HepG2 (cell line): ENCODE data around the gene MLLT10. TPM values are rescaled to one million over a fixed set of nuclear protein-coding genes. Genes with fewer than 3 reads are reported as not detected.
A peak's percentile ranks its signal among the peaks of the same experiment; 100 is the strongest.

Source experiments
- ATAC-seq: fragments of 200-7000 bp; cut with Tn5 transposase; 3 replicates; pipeline ENCODE4 v1.9.1; 2020; ENCODE audit warnings: mild to moderate bottlenecking, moderate library complexity
- BruUV-seq: library from RNA; stranded (reverse); fragments of 400-500 nt; replicated peaks from 2 replicates; lab custom pipeline; 2021; lab: Mats Ljungman, UMichigan
- CTCF ChIA-PET: fragments of 300-600 bp; formaldehyde crosslinking; extraction: SDS; loops from one replicate; lab custom pipeline; 2021; ENCODE audit warnings: low total read pairs, inconsistent platforms, low intra/inter-chr PET ratio; lab: Yijun Ruan, JAX
- POLR2A ChIA-PET: fragments of 350-600 bp; sonication (Branson Sonifier 250); formaldehyde crosslinking; loops from one replicate; lab custom pipeline; 2020; ENCODE audit warnings: antibody characterized with exemption, inconsistent platforms; lab: Yijun Ruan, JAX
- DNase-seq: peaks from one replicate; pipeline ENCODE4 v3.0.0-alpha.2; 2015; ENCODE audit warnings: low spot score
- FAIRE-seq: peaks from 3 replicates; lab custom pipeline; 2011; peaks lifted over from hg19 to GRCh38; lab: Jason Lieb, UNC
- H2AFZ ChIP-seq: one replicate; pipeline ENCODE4 v1.6.1; 2011; ENCODE audit warnings: low read length, inconsistent platforms
- H3K27ac ChIP-seq: fragments of 300-600 bp; 3 replicates; pipeline ENCODE4 v1.8.0; 2011; ENCODE audit warnings: mixed run types, mild to moderate bottlenecking, mixed read lengths, low read length, inconsistent platforms; ENCODE audit not compliant: insufficient read depth; ENCODE audit errors: extremely low read length
- H3K27me3 ChIP-seq, 2 experiments: fragments of 200-600 bp in 1 of 2; 2 replicates in 1 of 2; 3 replicates in 1 of 2; pipeline versions ENCODE4 v1.6.0 to v1.8.0; 2011; ENCODE audit warnings: low read length in 2 of 2, mild to moderate bottlenecking in 2 of 2, moderate library complexity in 2 of 2, inconsistent platforms in 1 of 2; ENCODE audit not compliant: insufficient read depth in 2 of 2, control insufficient read depth in 1 of 2
- H3K36me3 ChIP-seq, 2 experiments: fragments of 200-600 bp in 1 of 2; replicated peaks in 1 of 2; 2 replicates in 1 of 2; 3 replicates in 1 of 2; pipeline versions ENCODE4 v1.5.1 to v1.8.0; 2011; ENCODE audit warnings: low read length in 2 of 2, inconsistent platforms in 1 of 2; ENCODE audit not compliant: insufficient read depth in 2 of 2, control insufficient read depth in 1 of 2
- H3K4me1 ChIP-seq: 2 replicates; pipeline ENCODE4 v1.5.1; 2012; ENCODE audit warnings: low read length, inconsistent platforms; ENCODE audit not compliant: insufficient read depth
- H3K4me2 ChIP-seq: 2 replicates; pipeline ENCODE4 v1.6.0; 2011; ENCODE audit warnings: low read depth, low read length, inconsistent platforms
- H3K4me3 ChIP-seq, 3 experiments: fragments of 200-600 bp in 1 of 3; sonication (generic), shearing (Covaris generic) in 1 of 3; replicated peaks in 1 of 3; 2 replicates each; pipeline ENCODE4 v1.5.1; 2011 to 2016; ENCODE audit warnings: low read length in 3 of 3, inconsistent platforms in 2 of 3, low read depth in 2 of 3, mild to moderate bottlenecking in 2 of 3, control low read depth in 1 of 3, mixed read lengths in 1 of 3; ENCODE audit not compliant: insufficient read depth in 1 of 3
- H3K79me2 ChIP-seq: one replicate; pipeline ENCODE4 v1.6.1; 2011; ENCODE audit warnings: low read length, inconsistent platforms; ENCODE audit not compliant: insufficient read depth
- H3K9ac ChIP-seq: 2 replicates; pipeline ENCODE4 v1.6.0; 2011; ENCODE audit warnings: mild to moderate bottlenecking, low read depth, low read length, inconsistent platforms; ENCODE audit not compliant: insufficient read depth
- H3K9me3 ChIP-seq: 2 replicates; pipeline ENCODE4 v1.5.1; 2012; ENCODE audit warnings: mild to moderate bottlenecking, low read length
- H4K20me1 ChIP-seq: 2 replicates; pipeline ENCODE4 v1.6.0; 2011; ENCODE audit warnings: inconsistent platforms, mild to moderate bottlenecking, low read length, moderate library complexity; ENCODE audit not compliant: insufficient read depth
- E2F1 ChIP-seq: sonication (generic); formaldehyde crosslinking; IDR thresholded peaks from 2 replicates; pipeline ENCODE4 v1.5.0; 2020; ENCODE audit warnings: missing genetic modification reagents
- GATAD2A ChIP-seq: IDR thresholded peaks from 2 replicates; pipeline ENCODE4 v1.6.1; 2016
- GRHL1 ChIP-seq: sonication (generic); formaldehyde crosslinking; conservative IDR thresholded peaks from 2 replicates; pipeline ENCODE4 v1.8.0; 2022; ENCODE audit warnings: missing genetic modification reagents
- KAT7 ChIP-seq: IDR thresholded peaks from 2 replicates; pipeline ENCODE4 v1.6.1; 2018; ENCODE audit warnings: borderline replicate concordance, missing compliant biosample characterization
- MEIS1 ChIP-seq: sonication (generic); formaldehyde crosslinking; IDR thresholded peaks from 2 replicates; pipeline ENCODE4 v1.9.0; 2021; ENCODE audit warnings: mild to moderate bottlenecking, missing genetic modification reagents, moderate library complexity, borderline replicate concordance
- NFRKB ChIP-seq: fragments of 450-650 bp; IDR thresholded peaks from 2 replicates; pipeline ENCODE4 v1.6.1; 2017
- RAD51 ChIP-seq: fragments of 450-650 bp; IDR thresholded peaks from 2 replicates; pipeline ENCODE4 v1.6.1; 2016; ENCODE audit warnings: borderline replicate concordance
- RORA ChIP-seq: sonication (generic); formaldehyde crosslinking; IDR thresholded peaks from 2 replicates; pipeline ENCODE4 v1.5.0; 2020; ENCODE audit warnings: mild to moderate bottlenecking, missing genetic modification reagents, moderate library complexity
- SP4 ChIP-seq: sonication (generic); formaldehyde crosslinking; IDR thresholded peaks from 2 replicates; pipeline ENCODE4 v1.8.1; 2023; ENCODE audit warnings: mild to moderate bottlenecking, missing genetic modification reagents
- U2AF2 ChIP-seq: fragments of 200-400 bp; formaldehyde crosslinking; IDR thresholded peaks from 2 replicates; pipeline ENCODE4 v1.6.1; 2017; ENCODE audit warnings: low read depth, mild to moderate bottlenecking, low read length
- ZMYM4 ChIP-seq: sonication (generic); formaldehyde crosslinking; IDR thresholded peaks from 2 replicates; pipeline ENCODE4 v1.8.1; 2023; ENCODE audit warnings: mild to moderate bottlenecking, missing genetic modification reagents
- ZNF296 ChIP-seq: sonication (generic); formaldehyde crosslinking; conservative IDR thresholded peaks from 2 replicates; pipeline ENCODE4 v1.5.0; 2020; ENCODE audit warnings: mild to moderate bottlenecking, missing genetic modification reagents
- ZNF333 ChIP-seq: sonication (generic); formaldehyde crosslinking; IDR thresholded peaks from 2 replicates; pipeline ENCODE4 v1.4.0; 2020; ENCODE audit warnings: mild to moderate bottlenecking, missing genetic modification reagents, borderline replicate concordance
- ZNF382 ChIP-seq: sonication (generic); formaldehyde crosslinking; IDR thresholded peaks from 2 replicates; pipeline ENCODE4 v1.5.0; 2020; ENCODE audit warnings: missing genetic modification reagents, mild to moderate bottlenecking, borderline replicate concordance
- ZNF441 ChIP-seq: sonication (generic); formaldehyde crosslinking; IDR thresholded peaks from 2 replicates; pipeline ENCODE4 v1.7.0; 2021; ENCODE audit warnings: missing genetic modification reagents, borderline replicate concordance
- ZNF484 ChIP-seq: sonication (generic); formaldehyde crosslinking; IDR thresholded peaks from 2 replicates; pipeline ENCODE4 v1.5.1; 2020; ENCODE audit warnings: mild to moderate bottlenecking, low read depth, missing genetic modification reagents, borderline replicate concordance
- ZNF747 ChIP-seq: sonication (generic); formaldehyde crosslinking; IDR thresholded peaks from 2 replicates; pipeline ENCODE4 v1.8.1; 2023; ENCODE audit warnings: missing genetic modification reagents, mild to moderate bottlenecking, borderline replicate concordance
- ZNF850 ChIP-seq: sonication (generic); formaldehyde crosslinking; conservative IDR thresholded peaks from 2 replicates; pipeline ENCODE4 v1.9.0; 2021; ENCODE audit warnings: mild to moderate bottlenecking, missing genetic modification reagents
- ZSCAN12 ChIP-seq: sonication (generic); formaldehyde crosslinking; IDR thresholded peaks from 2 replicates; pipeline ENCODE4 v1.9.0; 2021; ENCODE audit warnings: mild to moderate bottlenecking, missing genetic modification reagents
- WGBS: methylation state at CpG from one replicate; pipeline ENCODE4 v1.1.6; 2017; ENCODE audit warnings: low lambda C conversion rate; 5-methylcytosine and 5-hydroxymethylcytosine counted together
- in situ Hi-C: cut with HindIII; loops from 2 replicates; pipeline ENCODE4 v1.10.0; 2017; ENCODE audit warnings: low pct_unique_long_range_greater_than_20kb; ENCODE audit not compliant: extremely low pct_ligation_motif_present
- intact Hi-C: fragments of 100-400 bp; cut with micrococcal nuclease; formaldehyde crosslinking; loops from one replicate; pipeline ENCODE4 v1.10.0; 2022; ENCODE audit not compliant: unreplicated experiment
- polyA plus RNA-seq, 8 experiments: library from polyadenylated mRNA; depleted of rRNA in 3 of 8; stranded (reverse) in 7 of 8; unstranded in 1 of 8; fragments of >200 nt; fragmentation: Illumina TruSeq in 4 of 8; extraction: Trizol in 4 of 8; gene quantifications; 2 replicates each; pipeline versions ENCODE4 v1.2.1 to v1.2.3, GENCODE V29; 2011 to 2016; ENCODE audit warnings: low read depth in 4 of 8, missing spikeins in 1 of 8, mixed read lengths in 1 of 8; ENCODE audit not compliant: insufficient read depth in 1 of 8
- total RNA-seq, 5 experiments: library from RNA; depleted of rRNA; stranded (reverse); fragments of >200 nt; fragmentation: Illumina TruSeq; extraction: Trizol; gene quantifications; 2 replicates each; pipeline ENCODE4 v1.2.3, GENCODE V29; 2016; ENCODE audit warnings: low read depth in 1 of 5
- TF ChIP-seq, protein P1 (sequence below): sonication (generic); IDR thresholded peaks from 2 replicates; pipeline ENCODE4 v1.6.1; 2016; ENCODE audit warnings: low read depth, borderline replicate concordance
- TF ChIP-seq, protein P2 (sequence below): sonication (generic); formaldehyde crosslinking; IDR thresholded peaks from 2 replicates; pipeline ENCODE4 v1.4.0; 2020; ENCODE audit warnings: mild to moderate bottlenecking, missing genetic modification reagents

Gene MLLT10
- total and polyA plus RNA-seq, 2 of the 13 experiments (the other 11 are each of a cell fraction or from before 2014, with no cell fraction given) = 51.3 to 84.1 TPM

DNA sequence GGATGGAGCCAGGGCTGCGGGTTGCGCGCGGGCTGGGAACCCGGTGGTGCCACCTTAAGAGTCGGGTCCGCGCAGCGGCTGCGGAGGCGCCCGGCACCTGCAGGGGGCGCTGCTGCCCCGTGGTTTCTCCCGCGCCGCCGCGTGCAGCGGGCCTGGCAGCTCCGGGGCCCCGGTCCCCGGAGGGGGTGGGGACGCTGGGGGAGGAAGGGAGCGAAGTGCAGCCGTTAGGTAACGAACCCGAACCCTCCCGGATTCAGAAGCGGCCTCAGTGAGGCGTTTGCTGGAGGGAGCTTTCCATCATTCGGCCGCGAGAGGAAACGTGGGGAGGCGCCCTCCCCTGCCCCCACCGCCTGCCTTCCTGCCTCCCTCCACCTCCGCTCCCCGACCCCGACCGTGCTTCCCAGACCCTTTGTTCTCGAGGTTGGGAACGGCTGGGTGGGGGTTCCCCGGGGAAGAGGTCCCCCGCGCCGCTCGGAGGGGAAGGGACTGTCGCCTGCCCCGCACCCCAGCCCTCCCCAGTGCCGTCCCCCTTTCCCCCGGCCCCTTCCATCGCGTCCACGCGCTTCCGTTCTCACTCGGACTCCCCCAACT is 38.2 kb upstream of the MLLT10 start:
- peaks cover 5% of the 10 kb centered on the region for H3K79me2 ChIP-seq
- ChIA-PET POLR2A (interaction anchor here (0.6 to 5.1 kb wide), 30 partner anchors 8 to 1713 kb away, joined by 3 to 294 read pairs (median 6); partner anchors contain the start of genes MLLT10 and SKIDA1), CTCF (interaction anchor here (0.8 to 2.9 kb wide), 10 partner anchors 11 to 315 kb away, joined by 3 to 13 read pairs (median 6); partner anchors contain the start of genes MLLT10 and SKIDA1)
- H3K9ac ChIP-seq = peak overlapping the region; percentile 94
- H3K4me3 ChIP-seq = peak overlapping the region; percentile 82 to 95 (median 83)
- H4K20me1 ChIP-seq = no peaks in the 10 kb centered on the region
- peak; percentile 95 for DNase-seq
- 3% methylated on average over 20 of the region's 58 CpGs for WGBS
- peak overlapping the region; percentile 98 for H3K27ac ChIP-seq
- peak overlapping the region; percentile 97 for H3K4me2 ChIP-seq
- H3K4me1 ChIP-seq = peaks cover 38% of the 10 kb centered on the region
- peak; percentile 85 for FAIRE-seq
- H3K36me3 ChIP-seq = no peaks in the 10 kb centered on the region
- ATAC-seq = peak; percentile 83
- in situ Hi-C loops = loop anchor here (10.0 to 25.0 kb wide), 2 partner anchors 209 to 459 kb away; no protein-coding TSS in a partner anchor
- H3K9me3 ChIP-seq = no peaks in the 10 kb centered on the region
- no TSS peak for BruUV-seq
- intact Hi-C loops = loop anchor here (1.0 to 10.0 kb wide), 10 partner anchors 21 to 456 kb away; partner anchors contain the start of gene SKIDA1
- H2AFZ ChIP-seq = no peak overlapping the region
- no peaks in the 10 kb centered on the region; a peak in 1 of 5 replicates for H3K27me3 ChIP-seq
- peak; percentile 28 for TF ChIP-seq ZNF333 (CRISPR knock-in tag)
- no peak for TF ChIP-seq ZNF296 (CRISPR knock-in tag)
- TF ChIP-seq RAD51 = no peak
- no peak for TF ChIP-seq ZNF484
- TF ChIP-seq SP4 = peak; percentile 76
- TF ChIP-seq GATAD2A (CRISPR knock-in tag) = peak; percentile 74
- peak; percentile 96 for TF ChIP-seq ZMYM4 (CRISPR knock-in tag)
- TF ChIP-seq, protein P1, sequence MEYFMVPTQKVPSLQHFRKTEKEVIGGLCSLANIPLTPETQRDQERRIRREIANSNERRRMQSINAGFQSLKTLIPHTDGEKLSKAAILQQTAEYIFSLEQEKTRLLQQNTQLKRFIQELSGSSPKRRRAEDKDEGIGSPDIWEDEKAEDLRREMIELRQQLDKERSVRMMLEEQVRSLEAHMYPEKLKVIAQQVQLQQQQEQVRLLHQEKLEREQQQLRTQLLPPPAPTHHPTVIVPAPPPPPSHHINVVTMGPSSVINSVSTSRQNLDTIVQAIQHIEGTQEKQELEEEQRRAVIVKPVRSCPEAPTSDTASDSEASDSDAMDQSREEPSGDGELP = peak; percentile 73; the same call in 1 of the 2 replicates
- no peak for TF ChIP-seq ZNF747
- peak; percentile 93; the same call in 1 of the 2 replicates for TF ChIP-seq U2AF2
- TF ChIP-seq MEIS1 (CRISPR knock-in tag) = no peak
- TF ChIP-seq E2F1 = no peak
- no peak for TF ChIP-seq GRHL1
- TF ChIP-seq ZSCAN12 = no peak
- no peak for TF ChIP-seq NFRKB
- no peak for TF ChIP-seq RORA (CRISPR knock-in tag)
- no peak for TF ChIP-seq ZNF382
- TF ChIP-seq KAT7 (CRISPR knock-in tag) = peak; percentile 90; the same call in 1 of the 2 replicates
- TF ChIP-seq ZNF441 (CRISPR knock-in tag) = peak; percentile 97
- TF ChIP-seq, protein P2, sequence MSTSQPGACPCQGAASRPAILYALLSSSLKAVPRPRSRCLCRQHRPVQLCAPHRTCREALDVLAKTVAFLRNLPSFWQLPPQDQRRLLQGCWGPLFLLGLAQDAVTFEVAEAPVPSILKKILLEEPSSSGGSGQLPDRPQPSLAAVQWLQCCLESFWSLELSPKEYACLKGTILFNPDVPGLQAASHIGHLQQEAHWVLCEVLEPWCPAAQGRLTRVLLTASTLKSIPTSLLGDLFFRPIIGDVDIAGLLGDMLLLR (CRISPR knock-in tag) = peak; percentile 81
- TF ChIP-seq ZNF850 (CRISPR knock-in tag) = 0 out of 2 replicates have a peak, but pooled peaks have one; percentile 64
